SHP77 treated with DMSO at 0.1 percent for 48 hours (cell line): ENCODE measurements around the gene SPARCL1.

Experiments
- DNase-seq: peaks from one replicate; lab custom pipeline; 2025; lab: John Stamatoyannopoulos, UW

The SPARCL1 gene

GRCh38 chr4:87540146-87541058, 11.2 kb upstream of the SPARCL1 start:
- DNase-seq, result no peak

GRCh38 chr4:87532907-87533306, 3.7 kb upstream of the SPARCL1 start:
- DNase-seq, result no peak

GRCh38 chr4:87532109-87532508, 2.9 kb upstream of the SPARCL1 start:
- no peak for DNase-seq

DNA sequence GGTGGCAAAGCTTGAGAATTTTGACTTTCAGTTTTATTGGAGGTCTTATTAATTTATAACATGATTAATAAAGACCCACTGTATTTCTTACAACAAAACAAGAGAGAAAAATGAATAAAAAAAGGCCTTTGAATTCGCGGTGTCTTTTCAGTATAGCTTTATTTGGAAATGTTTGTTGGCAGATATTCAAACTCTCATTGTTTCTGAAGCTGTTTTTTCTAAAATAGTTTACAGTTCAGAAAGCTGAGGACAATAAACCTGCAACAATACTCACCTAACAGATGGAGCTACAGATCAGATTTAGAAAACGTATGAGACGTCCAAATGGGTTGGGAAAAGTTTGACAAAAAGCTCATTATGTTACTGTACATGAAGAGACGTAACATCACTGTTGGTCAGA, 2.4 kb upstream of the SPARCL1 start:
- no peak for DNase-seq

DNA sequence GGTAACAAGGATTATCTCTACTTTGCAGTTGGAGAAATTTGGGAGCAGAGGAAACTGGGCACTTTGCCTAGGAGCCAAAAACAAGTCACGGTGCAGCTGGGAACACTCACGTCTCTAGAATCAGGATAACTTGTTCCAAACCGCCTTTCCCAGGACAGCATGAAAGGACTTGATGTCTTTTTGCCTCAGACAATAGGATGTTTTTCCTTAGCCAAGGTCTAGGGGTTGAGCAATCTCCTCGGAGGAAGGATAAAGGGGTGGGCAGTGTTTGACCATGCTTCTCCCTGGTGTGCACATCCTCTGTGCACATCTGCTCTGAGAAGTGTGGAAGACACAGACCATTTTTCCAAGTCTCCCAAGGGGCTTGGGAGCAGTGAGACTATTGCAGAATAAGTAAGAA, 1.7 kb upstream of the SPARCL1 start:
- DNase-seq, result no peak

DNA sequence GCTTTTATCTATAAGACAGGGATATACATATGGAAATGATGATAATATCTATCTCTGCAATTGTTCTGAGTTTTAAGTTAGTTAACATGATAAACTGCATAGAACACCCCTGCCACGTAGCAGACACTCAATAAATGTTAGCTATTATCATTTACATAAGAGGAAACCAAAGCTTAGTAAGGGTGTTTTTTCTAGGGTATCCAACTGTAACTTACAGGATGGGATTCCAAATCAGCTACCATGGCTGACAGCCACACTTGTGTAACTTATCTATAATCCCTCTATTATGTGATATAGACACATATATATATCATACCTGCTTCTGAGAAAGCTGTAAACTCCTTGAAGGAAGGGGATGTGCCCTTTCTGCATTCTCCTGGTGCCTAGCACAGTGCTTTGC, 1.1 kb upstream of the SPARCL1 start:
- DNase-seq, result no peak

DNA sequence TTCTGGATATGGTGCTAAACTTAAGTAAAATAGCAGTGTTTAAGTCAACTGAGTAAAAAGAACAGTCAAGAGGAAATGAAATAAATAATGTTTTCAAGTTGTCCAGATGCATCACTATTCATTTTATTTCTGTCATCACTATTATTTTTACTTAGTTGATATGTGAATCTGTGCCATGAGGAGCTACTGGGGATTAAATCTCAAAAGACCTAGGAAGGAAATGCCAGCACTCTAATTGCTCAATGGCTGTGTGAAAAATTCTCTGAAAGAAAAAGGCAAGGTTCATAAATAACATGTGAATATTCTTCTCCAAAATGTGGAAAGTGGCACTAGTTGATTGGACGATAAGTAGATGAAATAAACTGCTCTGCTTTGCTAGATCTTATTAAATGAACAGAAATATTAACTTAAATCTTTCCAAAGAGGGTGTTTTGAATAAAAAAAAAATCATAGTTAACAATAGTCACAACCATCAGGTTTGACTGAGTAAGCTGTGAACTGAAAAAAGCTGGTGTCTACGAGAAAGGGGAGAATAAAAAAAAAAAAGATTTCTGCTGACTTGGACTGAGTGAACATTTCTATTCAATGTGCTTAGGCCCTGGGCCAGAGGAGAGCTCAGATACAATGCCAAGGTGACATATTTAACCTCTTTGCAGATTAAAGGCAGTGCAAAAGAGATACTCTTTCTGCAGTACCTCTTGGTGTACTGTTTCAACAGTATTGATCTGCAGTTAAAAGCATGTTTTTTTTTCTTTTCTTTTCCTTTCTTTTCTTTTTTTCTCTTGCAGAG, 1.6 kb downstream of the SPARCL1 start:
- no peak for DNase-seq

- DNase-seq, result no peak
Measured at GRCh38 chr4:87525636-87526295, 3.4 kb downstream of the SPARCL1 start.

DNA sequence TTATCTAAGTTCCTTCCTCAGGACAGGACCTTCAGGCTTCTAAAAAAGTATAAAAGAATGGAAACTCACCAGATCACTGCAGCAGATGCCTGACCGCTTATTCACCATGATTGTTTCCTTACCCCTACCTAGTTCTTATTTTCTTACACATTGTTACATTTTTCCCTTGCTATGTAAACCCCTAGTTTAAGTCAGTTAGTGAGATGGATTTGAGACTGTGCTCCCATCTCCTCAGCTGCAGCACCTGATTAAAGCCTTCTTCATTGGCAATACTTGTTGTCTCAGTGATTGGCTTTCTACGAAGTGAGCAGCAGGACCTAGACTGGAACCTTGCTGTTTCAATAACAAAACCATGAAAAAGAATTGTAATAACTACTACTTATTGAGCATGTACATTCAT, 4.7 kb downstream of the SPARCL1 start:
- no peak for DNase-seq

- no peak for DNase-seq
Measured at GRCh38 chr4:87523307-87523706, 5.9 kb downstream of the SPARCL1 start.

GRCh38 chr4:87521757-87522374, 7.3 kb downstream of the SPARCL1 start:
- no peak for DNase-seq

- no peak for DNase-seq
Measured at GRCh38 chr4:87521319-87521718, 7.9 kb downstream of the SPARCL1 start.

DNA sequence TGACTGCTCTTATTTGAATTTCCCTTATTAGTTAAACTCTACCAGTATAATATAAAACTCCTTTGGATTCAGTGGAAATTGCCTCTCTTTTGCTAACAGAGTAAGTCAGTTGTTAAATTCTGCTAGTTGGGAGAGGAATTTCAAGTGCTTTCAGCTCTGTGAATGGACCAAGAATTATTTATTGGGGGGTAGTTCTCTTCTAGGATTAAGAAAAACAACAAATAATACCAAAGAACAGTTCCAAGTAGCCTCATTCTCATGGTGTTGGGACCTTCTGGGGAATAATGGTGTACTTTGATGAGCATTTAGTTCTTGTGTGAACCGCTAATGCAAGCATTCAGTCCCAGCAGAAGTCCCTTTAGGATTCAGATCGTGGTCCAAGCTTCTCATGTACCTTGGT, 11.6 kb downstream of the SPARCL1 start:
- no peak for DNase-seq

GRCh38 chr4:87516683-87517082, 12.5 kb downstream of the SPARCL1 start:
- no peak for DNase-seq

DNA sequence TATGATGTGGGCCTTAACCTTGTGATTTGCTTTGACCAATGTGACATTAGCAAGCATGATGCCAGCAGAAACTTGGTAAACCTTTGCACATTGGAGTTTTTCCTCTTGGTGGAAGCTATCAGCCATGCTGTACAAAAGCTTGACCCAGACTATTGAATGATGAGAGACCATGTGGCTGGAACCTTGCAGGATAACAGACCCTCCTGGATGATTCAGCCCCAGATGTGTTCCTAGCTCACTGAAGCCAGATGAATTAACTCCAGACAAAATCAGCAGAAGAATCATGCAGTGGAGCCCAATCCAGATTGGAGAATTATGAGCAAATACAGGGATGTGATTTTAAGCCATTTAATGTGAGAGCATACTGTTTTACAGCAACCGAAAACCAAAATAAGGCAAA, 16.8 kb downstream of the SPARCL1 start:
- DNase-seq, result no peak

DNA sequence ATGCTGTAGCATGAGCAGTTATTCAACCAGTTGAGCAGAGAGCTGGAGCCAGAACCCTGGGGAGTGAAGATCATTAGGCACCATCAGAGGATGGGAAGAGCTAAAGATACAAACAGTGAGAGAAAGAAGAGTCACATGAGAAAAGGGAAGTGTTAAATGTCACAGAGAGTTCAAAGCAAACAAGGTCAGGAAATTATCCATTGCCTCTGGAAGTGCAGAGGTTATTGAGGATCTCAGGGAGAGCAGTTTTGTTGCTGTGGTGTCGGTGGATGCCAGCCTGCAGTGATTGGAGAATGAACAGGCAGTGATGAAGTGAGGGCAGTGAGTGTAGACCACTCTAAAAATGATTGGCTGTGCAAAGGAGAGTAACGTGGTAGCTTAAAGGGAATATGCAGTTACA, 17.7 kb downstream of the SPARCL1 start:
- no peak for DNase-seq

- DNase-seq, result no peak
Measured at GRCh38 chr4:87510747-87511146, 18.4 kb downstream of the SPARCL1 start.

DNA sequence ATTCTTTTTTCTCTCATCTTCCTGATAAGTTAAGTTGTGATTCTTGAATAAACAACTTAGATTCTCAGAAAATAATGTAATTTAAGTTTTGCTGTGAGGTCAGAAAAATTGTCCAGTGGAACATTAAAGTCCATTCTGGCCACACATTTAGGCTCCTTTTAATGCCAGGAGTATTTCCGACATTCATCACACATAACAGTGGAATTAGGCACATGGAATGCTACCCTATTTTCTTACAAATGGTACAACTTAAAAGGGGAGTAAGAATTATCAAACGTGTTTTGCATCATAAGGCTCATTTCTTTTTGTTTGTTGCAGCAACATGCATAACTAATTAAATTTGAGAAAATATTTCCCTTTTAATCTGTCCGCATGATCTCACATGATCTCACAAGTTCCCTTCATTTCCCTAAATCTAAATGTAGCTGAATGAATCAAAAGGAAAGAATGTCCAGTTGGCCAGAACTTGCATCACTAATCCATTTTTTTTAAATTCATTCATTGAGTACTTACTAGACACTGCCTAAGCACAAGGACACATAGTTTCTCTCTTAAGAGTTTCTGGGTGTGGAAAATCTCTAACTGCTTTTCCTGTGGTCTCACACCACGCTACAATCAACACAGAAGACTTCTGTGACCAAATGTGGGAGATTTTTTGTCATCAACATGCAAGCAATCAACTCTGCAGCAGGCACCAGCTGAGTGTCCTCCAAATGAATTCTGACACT, 22.0 kb downstream of the SPARCL1 start:
- DNase-seq, result no peak

DNA sequence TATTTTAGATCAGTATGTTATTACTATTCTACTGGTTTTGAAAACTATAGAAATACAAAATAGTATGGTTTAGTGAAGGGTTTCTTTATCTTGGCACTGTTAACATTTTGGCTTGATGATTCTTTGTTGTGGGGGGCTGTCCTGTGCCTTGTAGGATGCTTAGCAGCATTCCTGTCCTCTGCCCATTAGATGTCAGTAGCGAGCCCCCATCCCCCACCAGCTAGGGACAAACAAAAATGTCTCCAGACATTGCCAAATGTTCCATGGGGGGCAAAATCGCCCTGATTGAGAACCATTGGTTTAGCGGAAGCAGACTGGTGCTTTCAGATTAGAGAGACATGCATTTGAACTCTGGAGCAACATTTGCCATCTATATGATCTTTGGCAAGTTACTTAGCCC, 23.3 kb downstream of the SPARCL1 start:
- DNase-seq, result no peak

DNA sequence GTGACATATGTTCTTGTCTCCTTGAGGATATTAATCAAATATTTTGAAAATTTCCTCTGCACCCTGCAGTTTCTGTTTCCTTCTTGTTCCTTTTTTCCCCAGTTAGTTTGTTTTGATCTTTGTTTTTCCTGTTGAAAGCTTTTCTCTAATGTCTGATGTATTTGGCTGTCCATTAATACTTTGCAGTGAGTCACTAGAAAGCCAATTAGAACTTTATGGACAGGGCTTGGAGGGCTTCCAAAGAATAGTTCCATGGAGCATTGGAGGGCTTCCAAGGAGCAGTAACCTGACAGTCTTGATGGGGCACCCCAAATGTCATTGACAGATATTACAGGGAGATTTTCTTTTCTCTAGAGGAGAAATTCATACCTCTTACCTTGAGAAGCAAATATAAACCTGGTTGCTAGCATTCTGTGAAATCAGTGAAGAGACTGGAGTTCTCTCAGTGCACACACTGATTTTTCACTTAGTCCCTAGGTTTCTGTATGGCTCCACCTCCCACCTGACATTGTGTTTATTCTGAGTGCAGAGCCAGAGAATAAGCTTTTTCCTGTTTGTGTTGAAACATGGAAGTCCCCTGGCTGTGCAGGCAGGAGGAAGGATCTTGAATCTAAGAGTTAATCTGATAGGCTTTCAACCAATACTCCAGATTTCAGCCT, 26.5 kb downstream of the SPARCL1 start:
- no peak for DNase-seq

DNA sequence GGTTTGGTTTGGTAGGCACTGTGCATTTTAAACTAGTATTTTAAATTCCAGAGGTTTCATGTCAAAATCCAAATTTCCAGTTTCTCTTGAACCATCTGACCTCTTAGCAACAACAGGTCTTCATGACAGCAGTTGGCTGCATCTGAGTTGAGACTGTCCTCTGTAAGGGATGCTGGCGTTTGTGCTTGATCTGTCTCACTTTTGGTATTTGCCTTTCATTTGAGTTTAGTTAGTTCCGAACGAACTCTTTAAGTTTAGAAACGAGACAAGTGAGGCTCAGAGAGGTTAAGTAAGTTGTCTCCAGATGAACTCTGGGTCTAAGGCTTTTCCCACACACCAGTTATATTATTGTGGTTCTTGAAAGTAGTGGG, 29.1 kb downstream of the SPARCL1 start:
- no peak for DNase-seq
